HG03575 (cell line): ENCODE results near the gene GTF3A.
A peak's percentile ranks its signal among the peaks of the same experiment; 100 is the strongest.

ENCODE experiments used
- ATAC-seq: cut with Tn5 transposase; IDR thresholded peaks from one replicate; pipeline ENCODE4 v1.9.1; 2021; ENCODE audit not compliant: unreplicated experiment, insufficient number of reproducible peaks, low FRiP score; ENCODE audit errors: extremely low read depth

Gene GTF3A

GRCh38 chr13:27440408-27440807, 16.0 kb downstream of the GTF3A start:
- no peak for ATAC-seq

- no peak for ATAC-seq
Observed at GRCh38 chr13:27442071-27442647, 17.7 kb downstream of the GTF3A start.

- no peak for ATAC-seq
Observed at GRCh38 chr13:27442797-27443196, 18.4 kb downstream of the GTF3A start.

- ATAC-seq = no peak
Observed at GRCh38 chr13:27446986-27447583, 22.7 kb downstream of the GTF3A start.

- no peak for ATAC-seq
Observed at GRCh38 chr13:27448308-27448707, 23.9 kb downstream of the GTF3A start.

- ATAC-seq = no peak
Observed at GRCh38 chr13:27449081-27449603, 24.7 kb downstream of the GTF3A start.

GRCh38 chr13:27449936-27450828, 25.8 kb downstream of the GTF3A start, which contains the start of gene MTIF3:
Gene MTIF3 (minus strand): TSS chr13:27450564. CDS start chr13:27440448, 10,116 bp downstream.
- ATAC-seq = peak; percentile 69

GRCh38 chr13:27450921-27451471, 26.6 kb downstream of the GTF3A start:
- ATAC-seq = no peak

- ATAC-seq = no peak
Observed at GRCh38 chr13:27455331-27455855, 31.0 kb downstream of the GTF3A start.

GRCh38 chr13:27461940-27462584, 37.6 kb downstream of the GTF3A start:
- ATAC-seq = no peak

GRCh38 chr13:27463500-27463899, 39.1 kb downstream of the GTF3A start:
- ATAC-seq = no peak

- ATAC-seq = no peak
Observed at GRCh38 chr13:27465611-27466010, 41.2 kb downstream of the GTF3A start.

- ATAC-seq = no peak
Observed at GRCh38 chr13:27466513-27466912, 42.1 kb downstream of the GTF3A start.

GRCh38 chr13:27470075-27470820, 45.8 kb downstream of the GTF3A start:
- ATAC-seq = no peak

- no peak for ATAC-seq
Observed at GRCh38 chr13:27472441-27472840, 48.0 kb downstream of the GTF3A start.

GRCh38 chr13:27472941-27473340, 48.5 kb downstream of the GTF3A start:
- no peak for ATAC-seq

GRCh38 chr13:27474751-27475268, 50.4 kb downstream of the GTF3A start:
- no peak for ATAC-seq
